ENCODE data around the gene RIPOR2.

The RIPOR2 gene

DNA sequence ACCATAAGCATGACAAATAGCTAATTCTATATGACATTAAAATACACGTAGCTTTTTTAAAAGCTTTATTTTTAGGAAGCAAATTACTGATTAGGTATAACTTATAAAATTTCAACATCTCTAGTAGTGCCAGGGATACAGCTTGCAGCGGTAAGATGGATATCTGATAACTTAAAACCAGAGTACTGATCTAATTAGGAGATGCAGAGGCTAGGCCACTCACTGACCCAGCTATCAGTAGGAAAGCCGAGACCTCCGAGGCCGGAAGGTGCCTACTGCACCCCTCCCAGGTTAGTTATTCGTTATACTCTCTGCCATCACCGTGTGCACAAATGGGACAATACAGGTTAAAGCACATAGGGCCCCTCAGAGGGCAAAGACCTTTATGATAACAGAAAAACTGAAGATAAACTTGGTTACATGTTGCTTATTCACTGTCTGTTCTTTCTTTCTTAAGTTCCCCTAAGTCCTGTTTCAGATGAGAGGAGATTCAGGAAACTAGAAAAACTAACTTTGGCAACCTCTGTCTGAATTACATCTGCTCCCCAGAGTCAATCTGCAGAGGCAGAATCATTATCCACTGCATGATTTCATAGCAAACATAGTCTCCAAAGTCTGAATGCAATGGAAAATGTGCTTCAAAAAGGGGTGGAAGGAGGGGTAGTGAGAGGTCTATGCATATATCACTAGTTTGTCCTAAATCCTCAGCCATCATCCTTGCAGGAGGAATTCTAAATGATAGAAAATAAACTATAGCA is 60.8 kb downstream of the RIPOR2 start:
- no peak for FAIRE-seq

DNA sequence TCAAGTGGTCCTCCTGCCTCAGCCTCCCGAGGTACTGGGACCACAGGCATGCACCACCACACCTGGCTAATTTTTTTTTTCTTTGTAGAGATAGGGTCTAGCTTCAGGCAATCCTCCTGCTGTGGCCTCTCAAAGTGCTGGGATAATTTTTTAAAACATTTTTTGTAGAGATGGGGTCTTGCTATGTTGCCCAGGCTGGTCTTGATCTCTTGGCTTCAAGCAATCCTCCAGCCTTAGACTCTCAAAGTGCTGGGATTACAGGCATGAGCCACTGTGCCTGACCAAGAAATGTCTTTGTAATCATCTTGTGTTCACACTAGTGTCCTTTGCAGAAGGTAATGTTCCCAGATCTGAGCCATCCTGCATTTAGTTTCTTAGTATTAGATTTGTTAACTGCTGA is 61.6 kb downstream of the RIPOR2 start:
- FAIRE-seq: no peak

DNA sequence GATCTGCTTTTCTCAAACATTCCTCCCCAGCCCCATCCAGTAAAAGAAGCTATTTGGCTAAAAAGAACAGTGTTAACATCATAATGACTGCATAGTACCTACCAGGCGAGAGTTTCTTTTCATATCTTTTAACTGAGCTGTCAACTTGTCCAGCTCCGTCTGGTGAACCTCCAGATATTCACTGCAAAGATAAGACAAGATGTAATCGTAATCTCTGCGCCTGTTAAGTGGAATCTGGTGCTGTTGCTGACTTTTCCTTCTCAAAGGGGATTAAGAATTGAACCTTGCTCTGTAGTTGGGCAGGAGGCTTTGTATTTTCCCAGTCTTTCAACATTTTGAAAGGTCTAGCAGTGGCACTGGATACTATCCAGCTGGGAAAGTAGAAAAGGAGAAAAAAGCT is 63.0 kb downstream of the RIPOR2 start:
- FAIRE-seq: no peak

DNA sequence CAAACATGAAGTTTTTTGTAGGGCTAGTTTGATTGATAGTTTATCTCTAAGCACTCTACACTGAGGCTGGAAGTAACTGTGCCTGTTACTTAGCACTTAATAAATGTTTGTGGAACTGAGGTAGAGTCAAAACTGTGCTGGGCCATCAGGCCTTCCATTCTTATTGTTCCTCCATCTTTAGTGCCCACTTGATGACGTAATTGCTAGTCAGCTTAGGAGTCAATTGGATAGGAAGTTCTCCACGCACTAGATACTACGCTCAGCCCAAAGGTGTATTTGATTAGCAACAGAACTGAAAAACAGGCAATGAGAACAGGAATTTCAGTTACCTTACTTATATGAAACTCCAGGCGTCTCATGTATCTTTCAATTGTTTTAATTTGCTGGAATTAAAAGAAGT is 67.0 kb downstream of the RIPOR2 start:
- no peak for FAIRE-seq

DNA sequence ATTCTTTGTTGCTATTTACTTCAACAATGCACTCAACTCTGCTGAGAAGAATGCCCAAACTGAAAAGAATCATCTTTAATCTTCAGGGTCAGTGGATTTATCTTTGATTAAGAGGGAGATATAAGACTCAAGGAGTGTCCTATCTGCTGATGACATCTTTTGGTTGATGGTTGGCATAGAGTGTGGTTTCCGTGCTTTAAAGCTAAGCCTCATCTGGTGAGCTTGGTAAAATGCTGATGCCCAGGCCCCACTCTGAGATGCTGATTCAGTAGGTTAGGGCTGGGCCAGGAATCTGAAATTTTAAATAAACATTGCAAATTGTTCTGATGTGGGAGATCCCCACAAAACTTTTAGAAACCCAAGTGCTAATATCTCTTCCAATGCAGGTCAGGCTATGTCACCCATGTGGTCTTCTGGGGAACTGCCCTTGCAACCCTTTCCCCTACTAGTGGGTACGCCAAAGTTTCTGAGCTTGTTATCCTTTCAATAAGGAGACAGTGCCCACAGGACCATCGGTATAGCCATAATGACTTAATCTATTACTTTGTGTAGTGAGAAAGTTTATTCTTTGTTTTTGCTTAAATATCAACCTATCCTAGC is 68.6 kb downstream of the RIPOR2 start:
- FAIRE-seq: no peak

- no peak for FAIRE-seq
Measured at GRCh38 chr6:24865161-24865560, 70.6 kb downstream of the RIPOR2 start.

DNA sequence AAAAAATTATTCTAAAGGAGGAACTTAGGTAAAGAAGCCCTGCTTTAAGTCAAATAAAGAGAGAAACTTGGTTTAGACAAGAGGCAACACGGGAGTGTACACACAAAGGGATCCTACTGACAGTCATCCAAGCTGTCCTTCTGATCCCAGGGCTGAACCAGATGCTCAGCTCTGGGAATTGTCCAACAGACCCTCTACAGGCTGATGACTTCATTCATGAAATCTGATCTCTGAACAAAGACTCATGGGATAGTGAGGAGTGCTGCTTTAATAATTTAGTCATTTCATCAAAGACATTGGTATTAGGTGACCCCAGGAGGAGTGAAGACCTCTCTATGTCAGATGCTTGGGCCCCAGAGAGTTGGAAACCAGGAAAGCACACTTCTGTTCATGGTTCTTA is 71.4 kb downstream of the RIPOR2 start:
- no peak for FAIRE-seq

GRCh38 chr6:24861934-24862333 is 73.8 kb downstream of the RIPOR2 start:
- no peak for FAIRE-seq

DNA sequence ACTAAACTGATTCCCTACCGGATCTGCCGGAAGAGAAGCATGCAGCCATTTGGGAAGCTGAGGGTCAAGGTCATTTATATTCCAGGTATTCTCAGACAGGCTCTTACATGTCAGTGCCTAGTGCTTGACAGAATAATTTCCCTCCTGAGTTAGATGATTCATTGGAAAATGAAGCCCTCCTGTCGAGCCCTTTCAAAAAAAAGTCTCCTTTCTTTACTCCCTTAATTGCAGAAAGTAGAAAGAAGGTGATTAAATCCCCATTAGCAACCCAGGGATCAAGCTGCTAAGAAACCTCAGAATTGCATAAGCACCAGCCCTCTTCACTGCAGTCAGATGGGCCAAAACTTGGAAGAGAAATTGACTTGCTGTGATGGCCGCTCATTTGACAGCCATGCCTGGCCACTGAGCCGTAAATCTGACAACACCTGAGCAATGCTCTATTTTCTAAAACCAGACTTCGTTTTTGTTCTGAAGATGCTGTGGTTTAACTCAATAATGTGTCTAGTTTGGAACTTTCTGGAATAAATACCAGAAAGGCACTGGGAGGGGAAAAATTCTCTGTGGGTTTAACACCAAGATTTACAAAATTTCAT is 76.1 kb downstream of the RIPOR2 start:
- FAIRE-seq: no peak

DNA sequence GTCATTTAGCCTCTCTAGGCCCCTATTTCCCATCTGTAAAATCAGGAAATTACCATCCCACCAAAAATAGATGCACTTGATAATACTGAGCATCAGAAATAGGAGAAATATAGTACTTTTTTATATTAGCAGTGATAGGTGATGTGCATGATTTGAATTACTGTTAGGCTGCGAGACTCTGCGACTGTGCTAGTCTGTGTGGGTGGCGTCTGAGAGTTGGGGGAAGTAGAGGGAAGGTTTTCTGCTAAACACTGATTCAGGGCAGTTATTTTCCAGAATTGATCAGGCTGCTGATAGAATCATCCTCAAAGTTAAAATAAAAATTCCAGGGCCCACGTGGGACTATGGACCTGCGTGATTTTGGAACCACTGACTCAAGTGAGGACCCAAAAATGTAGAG is 76.6 kb downstream of the RIPOR2 start:
- FAIRE-seq: no peak

- FAIRE-seq: no peak
Measured at GRCh38 chr6:24858177-24858653, 77.5 kb downstream of the RIPOR2 start.

DNA sequence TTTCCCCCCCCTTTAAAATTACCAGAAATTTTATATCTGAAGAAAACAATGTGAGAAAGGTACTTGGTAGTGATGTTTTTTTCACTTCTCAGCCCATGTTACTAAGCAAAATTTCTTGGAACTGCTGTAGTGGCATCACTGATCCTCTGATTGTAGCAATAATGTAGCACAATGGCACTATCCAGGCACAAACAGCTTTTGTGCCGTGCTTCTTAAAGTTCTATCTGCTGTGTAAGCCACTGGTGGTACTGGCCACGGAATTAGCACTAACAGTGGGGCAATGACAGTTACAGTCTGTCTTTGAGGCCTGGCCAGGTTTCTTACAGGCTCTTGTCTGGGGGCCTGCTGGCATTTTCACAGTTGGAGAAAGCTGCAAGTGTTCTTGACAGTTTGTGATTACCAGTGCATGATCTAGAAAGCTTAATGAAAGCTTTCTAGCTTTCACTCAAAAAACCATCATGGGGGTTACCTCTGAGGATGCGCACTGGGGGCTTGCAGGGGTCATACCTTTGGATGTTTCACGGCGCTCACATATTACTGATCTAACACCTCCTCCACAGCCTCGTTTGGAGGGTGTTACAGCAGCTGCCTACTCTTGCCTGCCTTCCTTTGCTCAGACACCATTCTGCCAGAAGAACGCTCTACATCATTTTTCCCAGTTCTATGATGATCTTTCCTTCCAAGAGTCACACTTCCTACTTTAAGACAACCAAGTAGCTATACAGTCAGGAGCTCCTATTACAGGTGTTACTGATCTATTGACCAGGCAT is 78.7 kb downstream of the RIPOR2 start:
- no peak for FAIRE-seq

GRCh38 chr6:24856246-24856599 is 79.5 kb downstream of the RIPOR2 start:
- FAIRE-seq: no peak

DNA sequence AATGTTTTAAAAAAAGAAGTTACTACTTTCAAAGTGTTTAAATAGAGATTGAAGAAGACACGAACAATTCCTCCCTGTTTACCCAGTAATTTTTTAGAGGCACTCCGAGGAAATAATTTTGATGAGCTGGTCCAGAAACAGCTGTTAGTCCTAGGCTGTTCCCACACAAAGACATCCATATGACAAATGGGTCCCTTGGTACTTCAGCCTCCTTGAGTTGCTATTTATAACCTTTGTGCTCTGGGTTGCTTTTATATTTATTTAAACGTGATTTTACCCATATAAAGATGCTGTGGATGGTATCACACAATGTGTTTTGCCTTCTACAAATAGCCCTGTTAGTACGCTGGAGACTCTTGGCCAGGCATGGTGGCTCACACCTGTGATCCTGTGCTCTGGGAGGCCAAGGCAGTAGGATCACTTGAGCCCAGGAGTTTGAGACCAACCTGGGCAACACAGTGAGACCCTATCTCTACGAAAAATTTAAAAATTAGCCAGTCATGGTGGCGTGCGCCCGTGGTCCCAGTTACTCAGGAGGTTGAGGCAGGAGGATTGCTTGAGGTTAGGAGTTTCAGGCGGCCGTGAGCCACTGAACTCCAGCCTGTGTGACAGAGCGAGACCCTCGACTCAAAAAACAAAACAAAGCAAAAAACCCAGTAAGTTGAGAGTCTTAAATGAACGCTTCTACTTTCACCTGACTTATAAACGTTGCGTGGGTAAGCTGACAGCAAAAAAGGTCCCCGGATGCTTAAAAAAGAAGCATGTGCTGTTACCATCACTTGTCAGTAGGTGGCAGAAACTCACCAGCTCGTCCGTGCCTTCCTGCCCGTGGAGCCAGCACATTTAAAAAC is 80.1 kb downstream of the RIPOR2 start:
- FAIRE-seq: peak; percentile 63

- FAIRE-seq: no peak
Measured at GRCh38 chr6:24854077-24854666, 81.6 kb downstream of the RIPOR2 start.

DNA sequence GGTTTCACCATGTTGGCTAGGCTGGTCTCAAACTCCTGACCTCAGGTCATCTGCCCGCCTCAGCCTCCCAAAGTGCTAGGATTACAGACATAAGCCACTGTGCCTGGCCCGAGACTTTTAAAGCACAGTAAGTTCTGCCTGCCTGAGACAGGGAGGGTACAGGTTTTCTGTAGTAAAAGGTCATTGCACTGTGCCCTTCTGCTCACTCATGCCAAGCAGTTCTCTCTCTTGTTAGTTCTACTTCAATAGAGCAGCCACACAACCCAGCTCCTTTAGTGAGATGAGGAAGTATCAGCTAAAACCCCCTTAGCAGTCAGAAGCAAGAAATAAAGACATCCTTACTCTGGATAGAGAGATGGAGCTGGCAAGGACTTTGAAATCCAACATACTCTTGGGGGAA is 84.7 kb downstream of the RIPOR2 start:
- FAIRE-seq: no peak

DNA sequence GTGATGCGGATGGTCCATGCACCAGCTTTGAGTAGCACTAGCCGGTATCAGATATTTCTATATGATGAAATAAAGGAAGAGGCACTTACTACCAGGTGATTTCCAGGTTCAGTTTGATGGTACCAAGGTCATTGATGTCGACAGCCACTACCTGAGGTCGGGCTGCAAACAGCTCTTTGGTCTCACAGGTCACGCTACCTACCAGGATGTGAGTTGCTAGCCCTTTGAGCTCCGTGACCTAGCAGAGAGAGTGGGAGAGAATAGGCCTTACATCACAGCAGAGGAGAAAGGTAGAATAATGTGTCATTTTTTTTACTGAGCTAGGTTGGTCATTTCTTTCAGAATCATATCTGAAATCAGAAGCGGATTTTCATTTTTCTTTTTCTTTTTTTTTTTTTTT is 86.0 kb downstream of the RIPOR2 start:
- FAIRE-seq: no peak

- FAIRE-seq: no peak
Measured at GRCh38 chr6:24848461-24848860, 87.3 kb downstream of the RIPOR2 start.

GRCh38 chr6:24847402-24847801 is 88.4 kb downstream of the RIPOR2 start:
- FAIRE-seq: no peak

DNA sequence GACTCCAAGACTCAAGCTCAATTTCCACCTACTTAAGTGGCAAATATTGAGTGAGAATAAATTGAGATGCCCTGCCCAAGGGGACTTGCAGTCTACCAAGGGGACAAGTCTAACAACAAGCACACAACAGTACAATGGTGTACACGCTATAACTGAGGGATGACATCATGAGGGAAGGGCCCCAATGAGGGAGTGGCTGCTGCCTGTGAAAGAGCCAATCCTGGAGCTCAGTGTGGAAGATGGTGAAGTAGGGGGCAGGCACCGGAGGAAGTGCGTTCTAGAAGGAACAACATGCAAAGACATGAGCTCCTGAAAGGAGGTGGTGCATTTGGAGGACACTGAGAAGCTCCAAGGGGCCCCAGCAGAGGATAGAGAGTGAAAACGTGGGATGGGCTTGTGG is 90.2 kb downstream of the RIPOR2 start:
- no peak for FAIRE-seq

- no peak for FAIRE-seq
Measured at GRCh38 chr6:24844903-24845302, 90.9 kb downstream of the RIPOR2 start.

GRCh38 chr6:24844061-24844460 is 91.7 kb downstream of the RIPOR2 start:
- FAIRE-seq: no peak

All from A204.1 (cell line).